Brain microvascular endothelial cell (primary cell): ENCODE measurements around the gene FUS.
"Not testable (repeated sequence)": the region's sequence is repeated elsewhere in the genome, so short reads cannot be mapped to it uniquely, and the experiment has no call there.

Experiments used
- DNase-seq: peaks from one replicate; pipeline ENCODE4 v3.0.0-alpha.2; 2020
- H3K27ac ChIP-seq: fragments of 250-450 bp; sonication (Bioruptor Pico); 2 replicates; pipeline ENCODE4 v1.5.1; 2020; ENCODE audit warnings: mild to moderate bottlenecking, moderate library complexity
- H3K27me3 ChIP-seq: fragments of 250-450 bp; sonication (Bioruptor Pico); replicated peaks from 2 replicates; pipeline ENCODE4 v1.5.1; 2020; ENCODE audit warnings: mild to moderate bottlenecking
- H3K36me3 ChIP-seq: fragments of 250-450 bp; sonication (Bioruptor Pico); replicated peaks from 2 replicates; pipeline ENCODE4 v1.5.1; 2020; ENCODE audit warnings: mild to moderate bottlenecking
- H3K4me3 ChIP-seq: 2 replicates; pipeline ENCODE4 v1.5.1; 2011; ENCODE audit warnings: low read depth, mild to moderate bottlenecking, control low read depth, low read length, moderate library complexity
- in situ Hi-C: cut with HindIII; loops from 2 replicates; pipeline ENCODE4 v1.10.0; 2017; ENCODE audit warnings: low sequenced_read_pairs, low pct_ligation_motif_present
- TF ChIP-seq, protein P1 (sequence below): IDR thresholded peaks from 2 replicates; pipeline ENCODE4 v1.5.1; 2011; ENCODE audit warnings: low read depth, mild to moderate bottlenecking, moderate library complexity, low read length, control low read depth, inconsistent platforms; ENCODE audit errors: missing control alignments

Gene FUS

DNA sequence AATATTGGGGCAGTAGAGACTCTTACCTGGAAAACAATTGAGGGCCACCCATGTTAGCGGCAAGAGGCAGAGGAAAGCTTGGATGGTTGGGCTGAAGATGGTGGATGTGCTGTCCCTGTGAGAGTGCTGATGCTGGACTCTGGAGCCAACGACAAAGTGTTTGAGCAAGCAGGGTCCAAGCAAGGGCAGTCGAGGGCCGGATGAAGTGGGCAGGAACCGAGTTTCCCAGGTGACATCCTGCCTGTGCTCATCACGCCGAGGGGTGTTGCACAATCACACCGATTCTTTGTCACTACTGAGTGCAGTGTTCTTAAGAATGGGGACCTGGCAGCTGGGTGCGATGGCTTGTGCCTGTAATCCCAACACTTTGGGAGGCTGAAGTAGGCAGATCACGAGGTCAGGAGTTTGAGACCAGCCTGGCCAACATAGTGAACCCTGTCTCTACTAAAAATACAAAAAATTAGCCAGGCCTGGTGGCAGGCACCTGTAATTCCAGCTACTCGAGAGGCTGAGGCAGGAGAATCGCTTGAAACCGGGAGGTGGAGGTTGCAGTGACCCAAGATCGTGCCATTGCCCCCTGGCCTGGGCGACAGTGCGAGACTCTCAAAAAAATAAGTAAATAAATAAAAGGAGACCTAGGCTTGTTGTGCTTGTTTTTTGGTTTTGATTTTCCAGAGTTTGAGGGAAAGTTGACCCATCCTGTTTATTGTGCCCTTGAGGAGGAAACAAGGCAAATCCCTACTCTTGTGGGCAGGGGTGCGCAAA, 16.6 kb downstream of the FUS start:
- in situ Hi-C loops: loop anchor here (25.0 kb wide), 1 partner anchor 266 kb away; the partner anchor contains the start of genes ARMC5 and TGFB1I1
- DNase-seq: no peak
- Histone ChIP-seq H3K27me3 (no peaks in the 10 kb centered on the region), H3K4me3 (no peak overlapping the region), H3K27ac (no peak overlapping the region), H3K36me3 (peaks cover 61% of the 10 kb centered on the region)
- TF ChIP-seq, protein P1, sequence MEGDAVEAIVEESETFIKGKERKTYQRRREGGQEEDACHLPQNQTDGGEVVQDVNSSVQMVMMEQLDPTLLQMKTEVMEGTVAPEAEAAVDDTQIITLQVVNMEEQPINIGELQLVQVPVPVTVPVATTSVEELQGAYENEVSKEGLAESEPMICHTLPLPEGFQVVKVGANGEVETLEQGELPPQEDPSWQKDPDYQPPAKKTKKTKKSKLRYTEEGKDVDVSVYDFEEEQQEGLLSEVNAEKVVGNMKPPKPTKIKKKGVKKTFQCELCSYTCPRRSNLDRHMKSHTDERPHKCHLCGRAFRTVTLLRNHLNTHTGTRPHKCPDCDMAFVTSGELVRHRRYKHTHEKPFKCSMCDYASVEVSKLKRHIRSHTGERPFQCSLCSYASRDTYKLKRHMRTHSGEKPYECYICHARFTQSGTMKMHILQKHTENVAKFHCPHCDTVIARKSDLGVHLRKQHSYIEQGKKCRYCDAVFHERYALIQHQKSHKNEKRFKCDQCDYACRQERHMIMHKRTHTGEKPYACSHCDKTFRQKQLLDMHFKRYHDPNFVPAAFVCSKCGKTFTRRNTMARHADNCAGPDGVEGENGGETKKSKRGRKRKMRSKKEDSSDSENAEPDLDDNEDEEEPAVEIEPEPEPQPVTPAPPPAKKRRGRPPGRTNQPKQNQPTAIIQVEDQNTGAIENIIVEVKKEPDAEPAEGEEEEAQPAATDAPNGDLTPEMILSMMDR: no peak

DNA sequence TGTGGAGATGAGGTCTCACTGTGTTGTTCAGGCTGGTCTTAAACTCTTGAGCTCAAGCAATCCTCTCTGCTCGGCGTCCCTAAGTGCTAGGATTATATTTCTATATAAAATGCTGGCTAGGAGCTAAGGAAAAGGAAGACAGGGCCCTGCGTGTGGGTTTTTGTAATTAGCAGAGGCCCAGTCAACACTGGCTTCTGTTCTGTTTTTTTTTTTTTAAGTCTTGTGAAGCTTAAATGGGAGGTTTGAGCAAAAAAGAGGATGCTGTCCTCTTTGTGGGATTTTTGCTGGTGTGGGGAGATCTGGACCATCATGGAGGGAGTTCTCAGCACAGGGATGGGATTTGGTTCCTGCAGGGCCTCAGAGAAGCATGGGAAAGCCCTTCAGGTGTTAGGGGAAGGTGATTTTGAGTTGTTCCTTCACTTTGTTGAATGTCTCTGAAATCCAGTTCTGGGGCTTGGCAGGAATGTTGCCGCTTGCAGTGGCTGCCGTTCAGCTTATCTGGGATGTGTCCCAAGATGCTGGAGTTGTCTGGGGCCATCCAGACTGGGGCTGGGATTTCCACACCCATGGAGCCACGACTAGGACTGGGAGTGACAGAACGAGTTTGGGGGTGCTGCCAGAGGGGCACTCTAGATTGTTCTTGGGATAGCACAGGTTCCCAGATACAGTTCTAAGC, 18.4 kb downstream of the FUS start:
- in situ Hi-C loops: loop anchor here (25.0 kb wide), 1 partner anchor 264 kb away; the partner anchor contains the start of genes ARMC5 and TGFB1I1
- Histone ChIP-seq H3K27ac (no peak overlapping the region), H3K36me3 (peaks cover 43% of the 10 kb centered on the region)

DNA sequence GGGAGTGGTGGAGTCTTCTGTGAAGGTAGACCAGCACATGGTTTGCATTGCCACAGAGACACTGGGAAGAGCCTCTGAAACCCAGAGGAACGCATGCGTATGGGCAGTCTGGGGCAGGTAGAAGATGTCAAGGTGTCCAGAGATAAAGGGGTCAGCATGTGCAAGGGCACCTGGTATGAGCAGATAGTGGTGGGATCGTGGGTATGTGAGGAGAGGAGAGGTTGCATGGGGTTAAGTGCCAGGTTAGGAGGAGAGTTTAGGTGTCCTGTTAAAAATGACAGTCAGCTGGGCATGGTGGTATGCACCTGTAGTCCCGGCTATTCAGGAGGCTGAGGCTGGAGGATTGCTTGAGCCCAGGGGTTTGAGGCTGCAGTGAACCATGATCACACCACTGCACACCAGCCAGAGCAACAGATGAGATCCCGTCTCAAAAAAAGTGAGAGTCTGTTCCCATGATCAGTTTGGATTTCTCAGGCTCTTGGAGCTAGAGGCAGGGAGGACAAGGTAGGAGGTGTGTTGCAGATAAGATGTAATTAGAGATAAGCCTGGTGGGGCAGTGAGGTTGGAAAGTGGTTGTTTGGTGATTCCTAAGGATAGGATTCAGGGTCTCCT, 19.6 kb downstream of the FUS start:
- Histone ChIP-seq H3K27me3 (no peaks in the 10 kb centered on the region), H3K36me3 (peaks cover 32% of the 10 kb centered on the region), H3K4me3 (no peak overlapping the region), H3K27ac (no peak overlapping the region)
- in situ Hi-C loops: loop anchor here (25.0 kb wide), 1 partner anchor 263 kb away; the partner anchor contains the start of genes ARMC5 and TGFB1I1
- TF ChIP-seq, protein P1: no peak
- no peak for DNase-seq

More for the DNA sequence above, 18.4 kb downstream of the FUS start:
- TF ChIP-seq, protein P1: no peak
- Histone ChIP-seq H3K4me3 (no peak overlapping the region), H3K27me3 (no peaks in the 10 kb centered on the region)
- DNase-seq: no peak

DNA sequence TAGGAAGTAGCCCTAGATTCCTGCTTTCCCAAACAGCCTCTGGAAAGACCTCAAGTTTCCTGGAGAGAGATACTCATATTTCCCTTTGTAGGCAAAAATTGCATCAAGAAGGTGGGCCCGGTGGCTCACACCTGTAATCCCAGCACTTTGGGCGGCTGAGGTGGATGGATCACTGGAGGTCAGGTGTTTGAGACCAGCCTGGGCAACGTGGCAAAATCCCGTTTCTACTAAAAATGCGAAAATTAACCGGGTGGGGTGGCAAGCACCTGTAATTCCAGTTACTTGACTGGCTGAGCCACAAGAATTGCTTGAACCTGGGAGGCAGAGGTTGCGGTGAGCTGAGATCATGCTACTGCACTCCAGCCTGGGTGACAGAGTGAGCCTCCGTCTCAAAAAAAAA, 20.2 kb downstream of the FUS start:
- H3K27ac ChIP-seq, DNase-seq, in situ Hi-C loops, H3K4me3 ChIP-seq, H3K27me3 ChIP-seq: not testable (repeated sequence)
- peaks cover 26% of the 10 kb centered on the region for H3K36me3 ChIP-seq

DNA sequence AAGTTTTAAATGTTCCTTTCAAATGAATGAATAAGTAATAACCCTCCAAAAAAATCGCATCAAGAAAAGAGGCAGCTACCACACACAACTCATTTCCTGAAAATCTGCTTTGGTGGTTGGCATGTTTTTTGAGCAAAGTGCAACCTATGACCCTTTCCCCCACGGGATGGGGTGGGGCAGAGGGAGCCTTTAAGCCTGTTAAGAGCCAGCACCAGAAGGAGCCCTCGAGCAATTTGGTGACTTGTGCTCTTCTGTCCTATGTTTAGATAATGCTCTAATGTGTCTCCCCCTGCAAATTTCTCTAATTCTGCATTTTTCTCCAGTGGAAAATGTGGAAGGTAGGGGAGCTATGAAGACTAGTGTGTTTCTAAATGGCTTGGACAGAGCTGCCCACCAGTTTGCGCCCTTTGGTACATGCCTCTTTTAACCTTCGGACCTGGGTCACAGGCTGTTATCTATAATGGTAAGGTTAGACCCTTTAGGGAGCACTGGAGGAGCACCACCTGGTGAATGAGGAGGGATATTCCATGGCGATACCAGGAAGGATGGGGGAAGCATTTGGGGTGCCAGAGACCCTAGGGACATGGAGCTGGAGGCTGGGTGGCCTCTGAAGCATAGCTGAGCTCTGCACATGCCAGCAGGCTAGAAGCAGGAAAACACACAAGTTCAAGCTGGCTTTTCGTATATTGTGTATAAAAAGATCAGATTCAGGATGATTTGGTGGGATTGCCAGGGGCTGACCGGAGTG, 21.1 kb downstream of the FUS start:
- peaks cover 19% of the 10 kb centered on the region for H3K36me3 ChIP-seq
- no peak overlapping the region for H3K27ac ChIP-seq
- DNase-seq: no peak
- TF ChIP-seq, protein P1: peak; percentile 28
- no peak overlapping the region for H3K4me3 ChIP-seq
- in situ Hi-C loops: no loop called here
- no peaks in the 10 kb centered on the region for H3K27me3 ChIP-seq
